Nucleus accumbens (tissue), 56 donors: ENCODE results near the gene ZBTB7A.

Source experiments
- DNase-seq, 56 donors: peaks; one replicate each; lab custom pipeline; 2025; lab: John Stamatoyannopoulos, UW

ZBTB7A gene

DNA sequence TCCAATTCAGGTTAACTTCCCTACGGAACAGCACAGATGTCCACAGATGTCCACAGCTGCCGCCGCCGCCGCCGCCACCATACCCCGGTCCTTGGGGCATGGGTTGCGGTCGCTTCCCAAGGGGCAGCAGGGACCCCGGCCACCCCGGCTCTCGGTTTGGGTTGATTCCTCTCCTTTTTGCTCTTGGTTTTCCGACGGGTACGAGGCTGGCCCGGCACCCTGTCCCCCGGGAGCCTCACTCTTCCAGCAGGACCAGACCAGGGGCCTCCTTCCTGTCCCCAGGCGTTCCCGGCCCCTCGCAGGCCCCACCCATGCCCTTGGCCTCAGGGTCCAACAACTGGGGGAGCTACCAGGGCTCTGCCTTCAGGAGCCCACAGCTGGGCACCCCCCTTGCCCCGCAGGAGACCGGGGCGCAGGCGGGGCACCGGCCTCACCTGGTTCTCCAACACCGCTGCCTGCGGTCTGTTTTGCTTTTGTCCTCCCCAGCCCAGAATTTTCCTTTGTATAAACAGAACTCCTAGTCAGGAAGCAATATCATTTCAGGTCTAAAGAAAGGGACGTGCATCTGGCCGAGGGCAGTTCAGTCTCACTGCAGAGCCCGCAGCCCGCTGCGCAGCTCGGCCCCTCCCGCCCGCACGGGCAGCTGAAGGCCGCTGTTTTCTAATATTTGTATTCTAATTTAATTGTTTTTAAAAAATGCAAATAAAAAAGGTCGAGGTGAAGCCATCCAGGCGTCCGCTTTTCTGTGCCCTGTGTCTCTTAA, 27.9 kb downstream of the ZBTB7A start:
- no peak for DNase-seq

DNA sequence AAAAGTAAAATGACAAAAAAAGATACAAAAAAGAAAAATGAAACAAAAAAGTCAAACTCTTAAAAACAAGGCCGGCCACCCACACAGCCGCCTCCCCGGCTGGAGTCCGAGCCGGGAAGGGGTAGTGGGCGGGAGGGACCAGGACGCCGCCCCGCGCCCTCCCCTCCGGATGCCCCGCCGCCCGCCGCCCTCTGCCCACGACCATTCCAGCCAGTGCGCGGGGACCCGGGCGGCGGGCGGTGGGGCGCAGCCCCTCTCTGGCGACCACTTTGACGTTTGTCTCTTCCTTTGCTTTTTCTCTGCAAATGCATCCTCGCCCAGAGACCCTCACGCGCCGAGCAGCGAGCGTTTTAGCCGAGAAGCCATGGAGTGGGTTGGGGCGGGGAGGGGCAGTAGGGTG, 28.6 kb downstream of the ZBTB7A start:
- no peak for DNase-seq

DNA sequence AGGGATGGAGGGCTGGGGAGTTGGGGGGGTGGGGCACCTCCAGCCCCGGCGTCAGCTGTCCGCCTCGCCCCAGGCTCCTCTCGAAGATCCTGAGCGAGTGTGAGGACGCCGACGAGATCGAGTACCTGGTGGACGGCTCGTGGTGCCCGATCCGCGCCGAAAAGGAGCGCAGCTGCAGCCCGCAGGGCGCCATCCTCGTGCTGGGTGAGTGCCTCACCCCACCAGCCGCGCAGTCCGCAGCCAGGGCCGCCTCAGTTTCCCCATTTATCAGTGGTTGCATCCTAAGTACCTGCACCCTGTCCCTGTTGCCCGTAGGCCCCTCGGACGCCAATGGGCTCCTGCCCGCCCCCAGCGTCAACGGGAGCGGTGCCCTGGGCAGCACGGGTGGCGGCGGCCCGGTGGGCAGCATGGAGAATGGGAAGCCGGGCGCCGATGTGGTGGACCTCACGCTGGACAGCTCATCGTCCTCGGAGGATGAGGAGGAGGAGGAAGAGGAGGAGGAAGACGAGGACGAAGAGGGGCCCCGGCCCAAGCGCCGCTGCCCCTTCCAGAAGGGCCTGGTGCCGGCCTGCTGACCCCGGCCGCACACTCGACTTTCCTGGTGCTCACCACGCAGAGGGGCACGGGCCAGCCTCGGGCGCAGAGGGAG, 29.3 kb downstream of the ZBTB7A start:
- DNase-seq = no peak

DNA sequence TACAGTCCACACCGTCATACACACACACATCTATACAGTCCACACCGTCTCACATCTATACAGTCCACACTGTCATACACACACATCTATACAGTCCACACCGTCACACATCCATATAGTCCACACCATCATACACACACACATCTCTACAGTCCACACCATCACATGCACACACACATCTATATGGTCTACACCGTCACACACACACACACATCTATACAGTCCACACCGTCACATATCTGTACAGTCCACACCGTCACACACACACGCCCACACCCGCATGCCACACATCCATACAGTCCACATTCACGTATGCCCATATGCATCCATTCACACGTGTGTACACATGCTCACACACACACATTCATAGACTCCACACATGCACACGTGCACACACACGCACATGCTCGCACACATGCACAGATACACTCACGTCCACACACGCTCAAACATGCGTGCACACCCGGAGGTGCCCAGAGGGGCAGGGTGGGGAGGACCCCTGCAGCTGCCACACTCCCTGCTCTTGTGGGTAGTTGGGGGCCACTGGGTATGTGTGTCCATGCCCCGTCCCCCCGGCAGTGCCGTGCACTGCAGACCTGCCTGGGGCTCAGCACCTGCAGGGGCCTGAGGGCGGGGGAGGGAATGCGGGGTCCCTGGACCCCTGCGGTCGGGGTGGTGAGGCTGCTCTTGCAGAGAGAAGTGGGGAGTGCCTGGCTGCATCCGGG, 30.0 kb downstream of the ZBTB7A start:
- no peak for DNase-seq

- DNase-seq = no peak
These were observed 31.1 kb downstream of the ZBTB7A start for GRCh38 chr19:4035582-4035981.

- DNase-seq = no peak
These were observed 31.6 kb downstream of the ZBTB7A start for GRCh38 chr19:4035018-4035566.

GRCh38 chr19:4034048-4035017, 32.4 kb downstream of the ZBTB7A start:
- DNase-seq = peak in 54 of 56 donors; percentile 17 to 93 (median 83)

DNA sequence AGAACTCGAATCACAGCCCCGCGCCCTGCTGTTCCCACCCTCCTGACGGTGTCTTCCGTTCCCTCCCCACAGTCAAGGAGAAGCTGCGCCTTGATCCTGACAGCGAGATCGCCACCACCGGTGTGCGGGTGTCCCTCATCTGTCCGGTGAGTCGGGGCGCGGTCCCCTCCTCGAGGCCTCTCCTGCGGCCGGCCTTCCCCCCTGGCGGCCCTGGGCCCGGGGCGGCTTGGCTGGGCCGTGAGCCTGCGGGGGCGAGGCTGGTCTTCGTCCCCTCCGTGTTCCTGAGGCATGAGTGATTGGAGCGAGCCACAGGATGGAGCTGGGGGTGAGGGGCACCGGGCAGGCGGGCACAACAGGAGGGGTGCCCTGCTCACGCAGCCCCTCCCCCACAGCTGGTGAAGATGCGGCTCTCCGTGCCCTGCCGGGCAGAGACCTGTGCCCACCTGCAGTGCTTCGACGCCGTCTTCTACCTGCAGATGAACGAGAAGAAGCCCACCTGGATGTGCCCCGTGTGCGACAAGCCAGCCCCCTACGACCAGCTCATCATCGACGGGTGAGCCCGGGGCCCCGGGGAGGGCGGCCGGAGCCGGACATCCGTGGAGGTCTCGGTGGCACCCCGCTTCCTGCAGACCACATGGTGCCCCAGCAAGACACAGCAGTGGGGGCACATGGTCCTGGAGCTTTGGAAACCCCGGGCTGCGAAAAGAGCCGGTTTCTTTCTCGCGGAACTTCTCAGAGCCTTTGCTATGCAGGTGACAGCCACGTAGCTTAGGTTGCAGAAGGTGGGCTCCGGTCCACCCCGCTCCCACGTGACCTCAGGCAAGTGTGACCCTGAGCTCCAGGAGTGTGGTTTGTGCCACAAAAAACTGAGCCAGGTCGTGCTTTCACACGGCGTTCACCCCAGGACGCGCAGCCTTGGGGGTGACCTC, 33.4 kb downstream of the ZBTB7A start:
- DNase-seq = no peak

GRCh38 chr19:4032436-4032835, 34.3 kb downstream of the ZBTB7A start:
- DNase-seq = no peak

GRCh38 chr19:4031420-4031819, 35.3 kb downstream of the ZBTB7A start:
- DNase-seq = no peak

- DNase-seq = no peak
These were observed 35.7 kb downstream of the ZBTB7A start for GRCh38 chr19:4030981-4031380.

DNA sequence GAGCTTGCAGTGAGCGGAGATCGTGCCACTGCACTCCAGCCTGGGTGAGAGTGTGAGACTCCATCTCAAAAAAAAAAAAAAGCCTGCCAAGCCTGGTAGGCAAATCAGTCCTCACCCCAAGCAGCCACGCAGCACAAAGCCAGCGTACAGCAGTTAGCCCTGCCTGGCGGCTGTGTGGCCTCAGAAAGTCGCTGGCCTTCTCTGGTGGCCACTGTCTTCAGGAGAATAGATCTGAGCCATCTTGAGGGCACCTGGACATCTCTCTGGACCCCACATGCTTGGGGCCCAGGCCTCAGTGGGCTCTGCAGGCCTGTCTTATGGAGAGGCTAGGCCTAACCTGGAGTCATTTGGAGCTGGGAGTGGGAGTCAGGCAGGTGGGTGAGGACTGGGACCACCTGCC, 36.1 kb downstream of the ZBTB7A start:
- DNase-seq = no peak

GRCh38 chr19:4029247-4029614, 37.5 kb downstream of the ZBTB7A start:
- DNase-seq = no peak

GRCh38 chr19:4028334-4029246, 38.1 kb downstream of the ZBTB7A start:
- no peak for DNase-seq

- DNase-seq = no peak
These were observed 39.6 kb downstream of the ZBTB7A start for GRCh38 chr19:4027146-4027545.

DNA sequence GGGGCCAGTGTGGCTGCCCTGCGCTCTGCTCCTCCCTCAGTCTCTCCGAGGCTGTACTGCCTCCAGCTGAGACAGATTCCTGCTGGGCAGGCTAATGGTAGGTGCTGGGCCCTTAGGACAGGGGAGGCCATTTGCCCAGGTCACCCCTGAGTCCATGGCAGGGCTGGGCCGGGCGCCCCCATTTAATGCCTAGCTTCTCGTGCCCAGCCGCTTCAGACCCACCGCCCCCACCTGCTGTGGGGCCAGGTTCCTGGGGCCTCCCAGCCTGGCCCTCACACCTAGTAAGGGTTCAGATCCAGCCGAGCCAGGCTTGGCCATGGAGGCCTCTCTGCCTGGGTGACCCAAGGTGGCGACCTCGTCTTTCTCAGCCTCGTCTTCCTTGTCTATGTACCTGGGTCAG, 41.4 kb downstream of the ZBTB7A start:
- DNase-seq = no peak

GRCh38 chr19:4023600-4024398, 42.9 kb downstream of the ZBTB7A start:
- DNase-seq = no peak
